ENCODE measurements around the gene MEGF10. TPM values are rescaled to one million over a fixed set of nuclear protein-coding genes. Genes with fewer than 3 reads are reported as not detected.

Gene MEGF10
- polyA plus RNA-seq, 4 donors = 0.65 to 0.92 (median 0.84) TPM

DNA sequence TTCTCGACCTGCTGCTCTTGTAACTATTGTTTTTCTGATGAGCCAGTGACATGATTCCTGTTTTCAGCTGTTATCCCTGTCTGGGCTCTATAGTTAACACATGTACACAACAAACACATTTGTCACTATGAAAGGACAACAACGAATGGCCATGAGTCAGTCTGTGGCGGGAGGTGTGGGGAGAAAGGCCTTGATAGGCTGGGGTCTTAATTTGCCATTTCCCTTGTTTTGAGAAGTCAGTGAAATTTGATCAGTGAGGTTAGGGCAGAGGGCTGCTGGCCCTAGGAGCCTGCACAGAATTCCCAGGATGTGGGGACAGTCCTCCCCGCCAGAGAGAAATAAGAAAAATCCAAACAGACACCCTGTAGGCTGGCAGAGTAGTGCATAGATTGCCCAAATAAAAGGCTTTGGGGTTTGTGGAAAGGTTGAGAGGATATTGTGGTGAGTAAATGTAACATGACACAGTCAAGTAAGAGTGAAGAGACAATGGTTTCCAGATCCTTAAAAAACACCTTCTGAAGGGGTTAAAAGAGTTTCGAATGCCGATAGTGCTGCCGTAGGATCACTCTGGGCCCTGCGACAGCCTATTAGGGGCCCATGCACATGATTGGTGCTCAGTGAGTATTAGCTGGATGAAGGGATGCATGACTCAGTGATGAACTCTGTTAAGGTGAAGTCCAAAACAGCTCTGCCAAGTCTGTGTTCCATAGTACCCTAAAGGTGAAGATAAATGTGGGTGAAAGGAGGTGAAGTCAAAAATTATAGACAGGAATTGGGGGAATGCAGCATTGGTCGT lies 115.9 kb downstream of the MEGF10 start:
- DNase-seq (ENCODE audit: low read depth in 4 of 4, low spot score in 2 of 4) = no peak

DNA sequence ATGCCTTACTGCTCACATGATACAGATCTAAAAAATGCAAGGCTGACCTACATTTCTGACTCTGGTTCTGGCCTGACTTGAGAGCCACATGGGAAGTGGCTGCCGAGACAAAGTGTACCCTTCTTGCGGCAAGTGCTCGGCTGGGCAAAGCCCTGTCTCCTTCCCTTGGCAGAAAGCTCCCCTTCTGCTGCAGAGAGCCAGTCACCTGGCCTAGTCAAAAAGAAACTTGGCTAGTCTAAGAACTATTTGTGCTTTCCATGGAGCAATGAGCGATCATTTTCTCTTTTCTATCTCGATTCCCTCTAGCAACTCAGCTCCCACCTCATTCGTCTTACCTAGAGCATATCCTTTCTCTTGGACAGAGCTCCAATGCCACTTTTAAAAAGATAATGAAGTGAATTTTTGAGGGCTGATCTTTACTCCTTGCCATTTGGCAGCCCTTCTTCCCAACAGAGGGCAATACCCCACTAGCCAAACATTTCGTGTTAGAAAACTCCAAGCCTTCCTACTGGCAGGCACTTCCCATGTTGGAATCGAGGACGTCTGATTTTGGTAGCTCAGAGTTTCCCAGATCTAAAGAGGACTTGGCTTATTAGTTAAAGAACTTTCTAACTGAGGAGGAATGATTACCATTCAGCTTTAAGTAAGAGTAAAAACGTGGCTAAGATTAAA lies 118.8 kb downstream of the MEGF10 start:
- DNase-seq (ENCODE audit: low read depth in 4 of 4, low spot score in 2 of 4) = no peak

DNA sequence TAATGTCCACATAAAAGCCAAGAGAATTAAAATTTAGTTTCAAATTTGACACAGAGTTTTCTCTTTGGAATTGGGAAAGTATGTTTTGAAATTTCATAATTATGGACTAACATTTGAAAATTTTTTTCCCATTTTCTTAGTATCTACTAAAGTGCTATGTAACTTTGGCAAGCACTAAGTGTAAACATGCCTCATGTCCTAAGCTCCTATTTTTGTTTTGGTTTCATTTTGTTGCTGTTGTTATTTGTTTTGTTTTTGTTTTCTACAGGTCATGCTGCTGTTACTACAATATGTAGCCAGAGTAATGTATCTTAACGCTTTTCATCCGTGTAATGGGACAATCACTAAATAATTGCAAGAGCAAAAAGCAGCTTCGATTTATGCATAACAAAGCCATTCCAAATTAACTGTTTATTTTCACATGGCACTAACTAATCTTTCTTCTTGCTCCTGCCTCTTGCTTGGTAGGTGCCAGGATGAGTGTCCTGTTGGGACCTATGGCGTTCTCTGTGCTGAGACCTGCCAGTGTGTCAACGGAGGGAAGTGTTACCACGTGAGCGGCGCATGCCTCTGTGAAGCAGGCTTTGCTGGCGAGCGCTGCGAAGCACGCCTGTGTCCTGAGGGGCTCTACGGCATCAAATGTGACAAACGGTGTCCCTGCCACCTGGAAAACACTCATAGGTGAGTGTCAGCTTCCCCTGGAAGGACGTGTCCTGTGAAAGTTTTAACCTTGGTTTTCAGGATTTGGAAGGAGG lies 119.5 kb downstream of the MEGF10 start:
- DNase-seq (ENCODE audit: low read depth in 4 of 4, low spot score in 2 of 4) = no peak

DNA sequence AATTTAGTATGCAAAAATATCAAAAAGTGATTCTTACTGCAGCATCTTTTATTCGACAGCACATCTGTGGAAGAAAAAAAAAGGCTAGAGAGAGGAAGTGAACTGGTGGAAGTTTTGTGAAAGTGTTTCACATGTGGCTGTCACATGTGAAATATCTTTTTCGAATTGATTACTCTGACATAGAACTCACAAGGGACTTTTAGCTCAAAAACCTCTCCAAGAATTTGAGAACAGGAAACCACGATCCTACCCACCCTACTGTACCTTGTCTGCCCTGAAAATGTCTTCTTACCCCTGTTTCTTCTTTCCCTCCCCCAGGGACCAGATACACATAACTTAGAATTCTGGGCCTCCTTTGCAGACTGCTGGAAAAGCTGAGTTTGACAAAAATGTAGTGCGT lies 120.4 kb downstream of the MEGF10 start:
- no peak for DNase-seq (ENCODE audit: low read depth in 4 of 4, low spot score in 2 of 4)

DNA sequence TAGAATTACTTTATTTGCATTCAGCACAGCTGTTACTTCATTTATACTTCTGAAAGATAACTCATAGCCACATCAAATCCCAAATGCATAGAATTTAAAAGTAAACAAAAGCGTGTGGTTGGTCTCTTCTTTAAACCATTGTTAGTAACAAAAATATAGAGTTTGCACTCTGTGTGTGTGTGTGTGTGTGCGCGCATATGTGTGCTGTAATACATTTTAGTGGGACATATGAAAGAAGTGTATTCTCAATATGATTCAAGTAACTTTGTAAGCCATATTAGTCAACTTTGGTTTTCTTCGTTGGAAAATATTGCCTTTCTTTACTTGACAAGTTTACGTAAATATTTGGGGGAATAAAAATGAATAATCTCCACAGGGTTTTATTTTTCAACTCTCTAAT lies 120.8 kb downstream of the MEGF10 start:
- no peak for DNase-seq (ENCODE audit: low read depth in 4 of 4, low spot score in 2 of 4)

DNA sequence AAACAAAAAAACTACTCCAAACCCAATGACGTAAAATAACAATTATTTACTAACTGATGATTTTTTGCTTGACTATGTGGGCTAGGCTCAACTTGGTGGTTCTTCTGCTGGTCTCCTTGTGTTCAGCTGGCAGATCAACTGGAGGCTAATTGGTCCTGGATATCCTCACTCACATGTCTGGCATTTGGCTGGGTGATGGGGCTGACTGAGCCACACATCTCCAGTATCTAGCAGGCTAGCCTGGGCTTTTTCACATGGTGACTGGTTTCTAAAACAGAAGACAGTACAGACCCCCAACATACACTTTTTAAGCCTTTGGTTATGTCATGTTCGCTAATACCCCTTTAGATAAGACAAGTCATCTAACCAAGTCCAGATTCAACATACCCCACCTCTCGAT lies 122.1 kb downstream of the MEGF10 start:
- no peak for DNase-seq (ENCODE audit: low read depth in 4 of 4, low spot score in 2 of 4)

DNA sequence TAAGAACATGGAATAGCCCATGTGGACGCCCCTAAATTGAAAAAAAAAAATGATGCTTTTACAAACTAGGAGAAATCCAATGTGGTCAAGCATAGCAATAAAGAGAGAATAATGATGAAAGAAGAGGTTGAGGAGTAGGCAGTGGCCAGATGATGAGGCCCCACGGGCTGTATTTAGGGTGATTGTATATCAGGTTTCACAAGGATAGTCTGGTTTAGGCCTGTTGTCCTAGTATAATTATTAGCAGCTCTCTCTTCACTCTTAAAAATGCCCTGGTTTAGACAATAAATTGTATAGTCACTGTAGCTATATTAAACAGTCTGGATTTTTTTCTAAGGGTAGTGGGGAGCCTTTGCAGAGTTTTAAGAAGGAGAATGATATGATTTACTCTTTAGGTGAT lies 124.4 kb downstream of the MEGF10 start:
- DNase-seq (ENCODE audit: low read depth in 4 of 4, low spot score in 2 of 4) = no peak

DNA sequence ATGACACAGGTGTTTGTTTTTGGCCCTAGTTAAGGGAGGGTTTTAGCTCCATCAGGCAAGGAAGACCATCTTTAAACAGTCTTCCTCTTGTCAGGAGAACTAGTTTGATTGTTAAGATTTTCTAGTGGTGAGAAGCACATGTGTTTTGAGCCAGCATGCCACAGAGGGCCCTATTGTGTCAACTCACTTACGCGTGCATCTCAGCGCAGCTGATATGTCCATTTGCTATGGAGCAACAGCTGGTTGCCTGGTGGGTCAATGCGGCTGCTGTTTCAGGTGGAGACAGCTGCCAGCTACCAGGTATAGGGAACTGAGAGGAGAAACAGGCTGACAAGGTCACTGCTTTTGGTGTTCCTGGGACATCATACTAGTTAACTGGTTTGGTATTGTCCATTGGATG lies 126.3 kb downstream of the MEGF10 start:
- no peak for DNase-seq (ENCODE audit: low read depth in 4 of 4, low spot score in 2 of 4)

DNA sequence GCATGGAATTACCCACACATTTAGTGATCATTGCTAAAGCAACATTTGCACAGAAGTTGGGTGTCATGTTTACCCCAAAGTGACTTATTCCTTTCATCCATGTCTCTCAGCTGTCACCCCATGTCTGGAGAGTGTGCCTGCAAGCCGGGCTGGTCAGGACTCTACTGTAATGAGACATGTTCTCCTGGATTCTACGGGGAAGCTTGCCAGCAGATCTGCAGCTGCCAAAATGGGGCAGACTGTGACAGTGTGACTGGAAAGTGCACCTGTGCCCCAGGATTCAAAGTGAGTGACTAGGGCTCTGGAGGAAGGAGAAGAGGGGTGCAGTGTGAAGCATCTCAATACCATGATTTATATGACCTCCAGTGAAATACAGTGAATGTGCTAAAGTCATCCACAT lies 126.9 kb downstream of the MEGF10 start:
- no peak for DNase-seq (ENCODE audit: low read depth in 4 of 4, low spot score in 2 of 4)

DNA sequence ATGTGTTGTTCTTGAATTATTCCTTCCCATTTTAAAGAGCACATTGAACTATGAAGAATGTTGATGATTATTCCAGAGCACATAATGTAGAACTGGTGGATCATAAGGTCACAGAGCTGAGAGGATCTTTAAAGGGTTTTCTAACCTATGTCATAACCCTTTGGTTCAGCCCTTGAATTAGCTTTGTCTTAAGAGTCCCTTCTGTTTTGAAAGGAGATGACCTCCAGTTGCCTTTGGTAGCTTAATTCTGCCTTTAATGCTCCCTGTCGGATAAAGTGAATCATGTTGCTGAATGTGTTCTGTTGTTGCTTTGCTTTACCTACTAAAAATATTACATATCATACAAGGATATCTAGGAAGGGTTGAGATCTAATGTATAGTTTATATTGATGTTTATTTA lies 127.8 kb downstream of the MEGF10 start:
- no peak for DNase-seq (ENCODE audit: low read depth in 4 of 4, low spot score in 2 of 4)

DNA sequence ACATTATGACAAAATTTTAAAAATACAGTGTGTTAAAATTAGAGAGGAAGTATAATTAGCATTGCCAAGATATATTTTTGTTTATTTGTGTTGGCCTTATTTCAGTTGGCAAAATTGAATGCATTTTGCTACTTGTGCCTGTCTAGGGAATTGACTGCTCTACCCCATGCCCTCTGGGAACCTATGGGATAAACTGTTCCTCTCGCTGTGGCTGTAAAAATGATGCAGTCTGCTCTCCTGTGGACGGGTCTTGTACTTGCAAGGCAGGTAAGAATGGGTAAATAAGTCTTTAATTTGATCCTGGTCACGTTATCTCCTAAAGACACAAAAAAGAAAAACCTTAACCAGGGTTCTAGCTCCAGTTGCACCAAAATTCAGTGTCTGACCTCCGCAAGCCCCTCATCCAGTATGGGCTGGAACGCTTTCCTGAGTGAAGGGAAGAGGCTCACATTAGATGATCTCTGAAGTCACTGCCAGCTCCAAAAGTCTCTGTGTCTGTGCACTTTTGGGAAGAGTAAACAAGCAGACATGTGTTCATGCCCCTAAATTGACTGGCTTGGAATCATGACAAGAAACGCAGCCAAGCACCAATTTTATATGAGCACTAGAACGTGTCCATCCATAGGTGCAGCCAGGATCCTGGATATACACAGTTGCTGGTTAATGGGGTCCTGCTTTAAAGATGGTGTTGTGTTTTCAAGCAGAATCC lies 128.5 kb downstream of the MEGF10 start:
- DNase-seq (ENCODE audit: low read depth in 4 of 4, low spot score in 2 of 4) = no peak

DNA sequence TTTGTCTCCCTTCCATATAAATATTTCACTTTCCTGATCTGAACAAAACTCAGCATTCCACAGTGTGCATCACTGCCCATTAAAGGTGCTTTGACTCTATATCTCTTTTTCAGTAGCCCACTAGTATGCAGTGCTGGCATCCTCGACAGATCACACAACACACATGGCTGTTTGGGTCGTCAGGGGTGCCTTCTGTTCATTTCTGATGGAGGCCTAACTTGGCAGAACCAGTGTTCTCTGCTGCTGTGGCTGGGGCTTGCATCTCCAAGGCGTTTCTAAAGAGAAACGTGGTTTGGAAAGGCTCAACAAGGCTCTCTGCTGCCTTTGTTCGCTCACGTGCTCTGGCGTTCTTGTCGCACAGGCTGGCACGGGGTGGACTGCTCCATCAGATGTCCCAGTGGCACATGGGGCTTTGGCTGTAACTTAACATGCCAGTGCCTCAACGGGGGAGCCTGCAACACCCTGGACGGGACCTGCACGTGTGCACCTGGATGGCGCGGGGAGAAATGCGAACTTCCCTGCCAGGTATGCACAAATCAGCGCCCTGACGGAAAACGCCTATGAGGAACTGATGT lies 129.2 kb downstream of the MEGF10 start:
- no peak for DNase-seq (ENCODE audit: low read depth in 4 of 4, low spot score in 2 of 4)

DNA sequence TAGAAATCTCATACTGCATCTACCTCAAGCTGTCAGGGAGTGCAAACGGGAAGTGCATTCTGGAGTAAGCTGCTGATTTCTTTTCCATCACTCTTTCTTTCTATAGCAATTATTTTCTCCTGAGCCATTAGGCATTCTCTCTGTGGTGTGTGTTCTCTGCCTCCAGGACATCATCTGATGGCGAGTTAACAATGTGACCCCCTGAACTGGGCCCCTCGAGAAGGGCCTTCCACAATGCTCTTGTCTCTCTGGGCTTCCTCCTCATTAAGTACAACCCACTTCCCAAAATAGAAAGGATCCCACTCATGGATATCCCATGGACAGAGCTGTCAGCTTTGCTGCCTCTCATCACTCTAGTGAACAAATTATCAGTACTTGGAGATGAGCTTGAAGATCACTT lies 130.2 kb downstream of the MEGF10 start:
- no peak for DNase-seq (ENCODE audit: low read depth in 4 of 4, low spot score in 2 of 4)

DNA sequence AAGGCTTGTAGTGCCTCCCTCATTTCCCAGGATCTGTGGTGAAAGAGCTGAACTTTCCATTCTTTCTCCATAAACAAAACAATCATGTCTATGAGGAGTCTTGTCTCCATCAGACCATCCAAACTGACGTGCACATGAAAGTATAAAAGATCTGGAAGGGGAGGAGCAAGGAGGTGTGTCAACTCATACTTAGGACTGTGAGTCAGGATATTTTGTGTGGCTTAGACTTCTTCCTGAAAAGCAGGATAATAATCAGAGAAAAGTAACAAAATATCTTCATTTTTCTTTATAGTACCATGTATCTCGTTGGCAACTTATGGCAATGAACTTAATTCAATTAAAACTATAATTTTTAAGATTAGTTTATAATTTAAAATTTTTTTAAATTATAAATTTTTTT lies 130.9 kb downstream of the MEGF10 start:
- no peak for DNase-seq (ENCODE audit: low read depth in 4 of 4, low spot score in 2 of 4)

DNA sequence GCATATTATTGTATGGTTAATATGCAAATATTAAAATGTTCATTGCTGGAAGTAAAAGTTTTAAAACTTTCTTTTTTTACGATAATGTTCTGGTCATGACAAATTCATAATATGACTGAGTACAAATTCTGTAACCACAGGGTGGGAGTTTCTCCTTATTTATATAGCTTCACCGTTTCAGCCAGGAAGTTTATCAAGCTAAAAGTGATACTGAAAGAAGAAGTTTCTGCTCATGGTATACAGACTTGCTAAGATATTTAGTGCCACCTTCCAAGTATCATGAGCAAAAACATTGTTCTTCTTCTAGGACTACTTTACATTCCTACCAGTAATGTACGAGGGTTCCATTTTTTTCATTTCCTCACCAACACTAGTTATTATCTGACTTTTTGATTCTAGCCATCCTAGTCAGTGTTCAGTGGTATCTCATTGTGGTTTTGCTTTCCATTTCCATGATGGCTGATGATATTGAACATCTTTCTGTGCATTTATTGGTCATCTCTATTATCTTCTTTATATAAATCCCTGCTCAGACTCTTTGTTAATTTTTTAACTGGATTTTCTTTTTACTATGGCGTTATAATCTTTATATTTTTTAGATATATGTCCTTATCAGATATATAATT lies 132.7 kb downstream of the MEGF10 start:
- no peak for DNase-seq (ENCODE audit: low read depth in 4 of 4, low spot score in 2 of 4)

DNA sequence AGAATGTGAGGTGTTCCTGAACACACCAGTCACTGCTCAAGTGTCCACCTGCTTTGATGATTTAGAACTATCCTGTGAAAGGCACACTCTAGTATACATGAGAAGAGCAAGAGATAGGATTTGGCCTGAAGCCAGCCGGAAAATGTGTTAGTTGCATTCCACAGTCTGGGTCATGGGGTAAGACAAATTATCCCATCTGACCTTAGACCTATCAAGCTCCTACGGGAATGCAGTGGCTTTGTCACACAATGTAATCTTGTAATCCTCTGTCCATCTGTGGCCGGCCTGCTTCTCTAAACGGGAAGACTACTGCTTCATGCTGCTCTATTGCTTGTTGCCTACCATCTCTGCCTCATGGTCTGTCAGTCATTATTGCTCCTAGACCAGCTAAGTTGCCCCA lies 134.4 kb downstream of the MEGF10 start:
- DNase-seq (ENCODE audit: low read depth in 4 of 4, low spot score in 2 of 4) = no peak

DNA sequence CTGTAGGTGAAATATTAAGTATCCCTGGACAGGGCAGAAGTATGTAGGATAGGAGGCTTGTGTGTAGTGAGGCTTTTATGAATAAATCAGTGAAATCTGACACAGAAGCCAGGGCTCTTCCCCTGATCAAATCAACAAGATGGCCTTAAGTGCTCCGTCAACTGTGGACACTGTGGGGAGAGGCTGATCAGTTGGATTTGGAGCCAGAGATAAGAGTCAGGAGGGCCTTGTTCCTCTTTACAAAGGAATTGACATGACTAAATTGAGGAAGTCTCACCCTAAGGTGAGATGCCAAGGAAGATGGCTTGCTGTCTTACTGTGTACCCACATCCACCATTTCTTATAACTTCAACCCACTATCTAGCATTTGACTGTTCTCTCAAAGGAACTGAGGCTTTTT lies 135.3 kb downstream of the MEGF10 start:
- no peak for DNase-seq (ENCODE audit: low read depth in 4 of 4, low spot score in 2 of 4)

DNA sequence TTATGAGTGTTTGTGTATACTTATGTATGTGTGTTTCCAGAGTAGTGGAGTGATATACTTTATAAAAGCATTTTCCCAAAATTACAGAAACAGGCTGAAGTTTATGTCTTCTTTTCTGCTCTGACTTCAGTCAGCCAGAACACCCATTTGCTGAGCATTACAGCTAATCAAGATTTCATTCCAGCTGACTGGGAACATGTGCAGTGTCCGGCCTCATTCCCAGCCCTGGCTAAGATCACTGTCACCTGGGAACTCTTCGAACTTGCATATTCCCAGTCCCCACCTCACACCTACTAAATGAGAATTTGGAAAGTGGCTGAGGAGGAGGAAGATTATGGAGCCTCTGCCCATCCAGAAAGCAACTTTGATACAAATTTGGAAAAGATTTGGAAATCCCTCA lies 136.1 kb downstream of the MEGF10 start:
- no peak for DNase-seq (ENCODE audit: low read depth in 4 of 4, low spot score in 2 of 4)

DNA sequence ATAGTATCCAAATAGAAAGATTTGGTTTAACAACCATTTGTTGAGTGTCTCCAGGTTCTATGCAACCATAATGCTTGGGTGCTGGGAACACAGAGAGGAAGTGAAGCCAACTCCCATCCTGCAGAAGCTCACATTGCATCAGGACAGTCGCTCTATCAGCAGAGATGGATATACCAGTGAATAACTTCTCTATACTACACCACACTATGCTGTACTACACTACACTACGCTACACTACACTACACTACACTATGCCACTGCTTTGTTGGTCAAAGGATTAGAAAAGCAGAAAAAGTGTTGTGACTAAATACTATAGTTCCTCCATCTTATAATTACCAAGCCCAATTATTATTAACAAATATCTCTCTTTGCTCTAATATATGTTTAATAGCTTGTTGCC lies 137.7 kb downstream of the MEGF10 start:
- DNase-seq (ENCODE audit: low read depth in 4 of 4, low spot score in 2 of 4) = no peak

DNA sequence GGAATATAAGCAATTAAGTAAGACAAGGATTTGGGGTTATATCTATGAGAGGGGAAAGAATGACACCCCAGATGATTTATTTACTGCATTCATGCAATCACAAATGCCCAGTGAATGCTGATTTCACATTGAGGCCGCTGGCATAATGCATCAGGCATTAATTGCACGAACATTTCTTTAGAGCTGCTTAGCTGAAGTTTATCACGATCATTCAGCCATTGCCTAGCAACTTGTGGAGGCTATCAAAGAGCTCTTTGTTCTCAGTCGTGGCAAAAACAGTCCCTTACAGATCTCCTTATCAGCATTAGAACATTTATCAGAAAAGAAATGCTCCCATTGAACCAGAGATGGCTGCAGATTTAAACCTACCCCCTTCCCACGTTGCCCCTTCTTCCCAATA lies 138.2 kb downstream of the MEGF10 start:
- no peak for DNase-seq (ENCODE audit: low read depth in 4 of 4, low spot score in 2 of 4)

Measured in left renal cortex interstitium (tissue), 4 donors.